GM12875 (cell line): ENCODE data around the gene CALML6.
A peak's percentile ranks its signal among the peaks of the same experiment; 100 is the strongest.

Source experiments
- H3K4me3 ChIP-seq: one replicate; pipeline ENCODE4 v1.5.1; 2011; ENCODE audit warnings: low read depth, low read length, control low read depth
- TF ChIP-seq, protein P1 (sequence below): IDR thresholded peaks from 2 replicates; pipeline ENCODE4 v1.5.1; 2011; ENCODE audit warnings: low read depth, mild to moderate bottlenecking, control low read depth, inconsistent platforms, low read length, moderate library complexity, borderline replicate concordance; ENCODE audit not compliant: insufficient read depth

Gene CALML6

DNA sequence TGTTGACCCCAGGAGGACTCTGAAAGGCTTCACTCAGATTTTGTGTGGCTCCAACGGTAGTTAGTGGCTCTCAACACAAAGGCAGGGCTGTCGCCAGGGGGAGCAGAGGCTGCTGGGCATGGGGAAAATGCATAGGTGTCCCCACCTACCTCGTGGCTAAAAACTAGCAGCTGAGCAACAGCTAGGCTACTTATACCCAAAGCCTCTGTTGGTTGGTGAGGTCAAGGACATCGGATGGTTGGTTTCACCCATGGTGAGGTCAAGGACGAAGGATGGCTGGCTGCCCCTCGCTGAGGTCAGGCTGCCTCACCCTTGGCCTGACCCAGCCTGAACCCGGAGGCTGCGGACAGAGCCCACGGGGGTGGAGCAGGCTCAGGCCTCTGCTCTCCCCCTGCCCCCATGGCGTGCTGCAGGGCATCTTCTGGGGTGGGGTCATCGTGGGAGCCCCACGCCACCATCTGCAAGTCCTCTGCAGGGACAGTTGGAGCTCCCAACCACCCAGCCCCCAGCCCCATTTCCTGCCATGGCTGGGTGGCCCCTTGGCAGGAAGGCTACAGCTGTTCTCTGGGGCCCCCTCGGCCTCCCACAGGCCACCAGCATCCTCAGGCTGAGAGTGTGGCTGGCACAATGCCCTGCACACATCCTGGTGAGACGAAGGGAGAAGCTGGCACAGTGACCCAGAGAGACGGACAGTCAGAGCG is 15.6 kb upstream of the CALML6 start:
- TF ChIP-seq, protein P1, sequence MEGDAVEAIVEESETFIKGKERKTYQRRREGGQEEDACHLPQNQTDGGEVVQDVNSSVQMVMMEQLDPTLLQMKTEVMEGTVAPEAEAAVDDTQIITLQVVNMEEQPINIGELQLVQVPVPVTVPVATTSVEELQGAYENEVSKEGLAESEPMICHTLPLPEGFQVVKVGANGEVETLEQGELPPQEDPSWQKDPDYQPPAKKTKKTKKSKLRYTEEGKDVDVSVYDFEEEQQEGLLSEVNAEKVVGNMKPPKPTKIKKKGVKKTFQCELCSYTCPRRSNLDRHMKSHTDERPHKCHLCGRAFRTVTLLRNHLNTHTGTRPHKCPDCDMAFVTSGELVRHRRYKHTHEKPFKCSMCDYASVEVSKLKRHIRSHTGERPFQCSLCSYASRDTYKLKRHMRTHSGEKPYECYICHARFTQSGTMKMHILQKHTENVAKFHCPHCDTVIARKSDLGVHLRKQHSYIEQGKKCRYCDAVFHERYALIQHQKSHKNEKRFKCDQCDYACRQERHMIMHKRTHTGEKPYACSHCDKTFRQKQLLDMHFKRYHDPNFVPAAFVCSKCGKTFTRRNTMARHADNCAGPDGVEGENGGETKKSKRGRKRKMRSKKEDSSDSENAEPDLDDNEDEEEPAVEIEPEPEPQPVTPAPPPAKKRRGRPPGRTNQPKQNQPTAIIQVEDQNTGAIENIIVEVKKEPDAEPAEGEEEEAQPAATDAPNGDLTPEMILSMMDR, result peak; percentile 53
- no peak overlapping the region for H3K4me3 ChIP-seq

DNA sequence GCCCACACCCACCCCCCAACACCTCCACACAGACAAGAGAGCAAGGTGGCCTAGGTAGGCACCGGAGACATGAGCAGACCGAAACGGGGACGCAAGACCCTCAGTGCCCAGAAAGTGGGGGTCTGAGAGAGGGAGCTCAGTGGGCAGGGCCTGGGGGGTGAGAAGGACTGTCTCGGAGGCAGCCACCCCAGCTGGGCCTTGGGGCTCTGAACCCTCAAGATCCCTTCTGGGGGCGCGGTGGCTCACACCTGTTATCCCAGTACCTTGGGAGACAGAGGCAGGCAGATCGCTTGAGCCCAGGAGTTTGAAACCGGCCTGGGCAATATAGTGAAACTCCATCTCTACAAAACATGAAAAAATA is 15.1 kb upstream of the CALML6 start:
- TF ChIP-seq, protein P1, result no peak
- H3K4me3 ChIP-seq, result no peak overlapping the region

DNA sequence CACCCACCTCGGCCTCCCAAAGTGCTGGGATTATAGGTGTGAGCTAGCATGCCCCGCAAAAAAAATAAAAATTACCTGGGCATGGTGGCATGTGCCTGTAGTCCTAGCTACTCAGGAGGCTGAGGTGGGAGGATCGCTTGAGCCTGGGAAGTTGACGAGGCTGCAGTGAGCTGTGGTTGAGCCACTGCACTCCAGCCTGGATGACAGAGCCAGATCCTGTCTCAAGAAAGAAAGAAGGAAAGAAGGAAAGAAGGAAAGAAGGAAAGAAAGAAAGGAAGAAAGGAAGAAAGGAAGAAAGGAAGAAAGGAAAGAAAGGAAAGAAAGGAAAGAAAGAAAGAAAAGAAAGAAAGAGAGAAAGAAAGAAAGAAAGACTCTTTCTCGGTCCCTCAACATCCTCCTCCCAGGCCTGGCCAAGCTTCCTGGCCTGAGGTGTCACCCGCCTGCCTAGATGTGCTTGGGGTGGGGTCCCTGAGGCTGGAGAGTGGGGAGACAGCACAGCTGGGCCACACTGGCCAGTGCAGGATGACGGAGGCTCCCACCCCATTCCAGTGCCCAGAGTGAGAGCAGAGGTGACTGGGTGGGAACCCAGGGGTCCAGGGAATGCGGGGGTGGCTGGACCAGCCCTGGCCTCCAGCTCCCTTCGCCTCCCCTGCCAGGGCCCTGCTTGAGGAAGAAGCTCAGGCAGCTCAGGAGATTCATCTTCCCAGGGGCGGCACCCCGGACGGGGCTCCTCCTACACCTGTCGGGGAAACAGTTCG is 14.0 kb upstream of the CALML6 start:
- TF ChIP-seq, protein P1, result no peak
- H3K4me3 ChIP-seq, result no peak overlapping the region

DNA sequence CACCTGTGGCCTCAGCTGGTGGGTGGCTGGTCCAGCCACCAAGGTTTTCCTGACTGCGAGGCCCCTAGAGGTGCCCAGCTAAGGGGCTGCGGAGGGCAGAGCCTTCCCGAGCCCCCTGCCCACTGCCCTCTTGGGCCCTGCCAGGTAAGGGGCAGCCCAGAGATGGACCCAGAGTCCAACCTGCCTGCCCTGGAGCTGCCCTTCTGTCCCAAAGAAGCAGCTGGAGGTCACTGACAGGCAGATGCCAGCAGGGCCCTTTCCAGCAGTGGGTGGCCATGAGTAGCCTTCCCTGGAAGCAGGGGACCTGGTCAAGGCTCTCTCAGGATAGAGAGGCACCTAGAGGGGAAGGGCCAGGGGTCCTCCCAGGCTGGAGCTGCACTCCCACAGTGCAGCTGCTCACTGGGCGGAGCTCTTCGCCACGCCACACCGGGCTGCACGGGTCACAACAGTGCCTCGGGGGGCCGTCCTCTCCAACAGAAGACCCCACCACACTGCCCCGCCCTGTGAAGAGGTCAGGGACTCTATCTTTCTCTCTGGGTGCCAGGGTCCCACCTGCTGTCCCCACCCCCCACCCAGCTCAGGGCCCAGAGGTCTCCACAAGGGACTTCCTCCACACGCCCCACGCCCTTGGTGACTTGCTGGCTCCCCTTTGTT is 13.3 kb upstream of the CALML6 start:
- TF ChIP-seq, protein P1, result no peak
- H3K4me3 ChIP-seq, result no peak overlapping the region

DNA sequence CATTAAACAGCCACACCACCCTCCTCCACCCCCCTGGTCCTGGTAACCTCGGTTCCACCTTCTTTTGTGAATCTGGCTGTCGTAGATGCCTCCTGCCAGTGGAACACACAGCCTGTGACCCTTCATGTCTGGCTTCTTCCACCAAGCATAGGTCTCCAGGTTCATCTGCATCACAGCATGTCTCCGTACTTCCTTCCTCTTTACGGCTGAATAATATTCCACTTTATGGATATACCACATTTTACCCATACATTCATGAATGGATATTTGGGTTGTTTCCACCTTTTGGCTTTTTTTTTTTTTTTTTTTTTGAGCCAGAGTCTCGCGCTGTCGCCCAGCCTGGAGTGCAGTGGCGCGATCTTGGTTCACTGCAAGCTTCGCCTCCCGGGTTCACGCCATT is 11.8 kb upstream of the CALML6 start:
- no peak overlapping the region for H3K4me3 ChIP-seq
- TF ChIP-seq, protein P1, result no peak

DNA sequence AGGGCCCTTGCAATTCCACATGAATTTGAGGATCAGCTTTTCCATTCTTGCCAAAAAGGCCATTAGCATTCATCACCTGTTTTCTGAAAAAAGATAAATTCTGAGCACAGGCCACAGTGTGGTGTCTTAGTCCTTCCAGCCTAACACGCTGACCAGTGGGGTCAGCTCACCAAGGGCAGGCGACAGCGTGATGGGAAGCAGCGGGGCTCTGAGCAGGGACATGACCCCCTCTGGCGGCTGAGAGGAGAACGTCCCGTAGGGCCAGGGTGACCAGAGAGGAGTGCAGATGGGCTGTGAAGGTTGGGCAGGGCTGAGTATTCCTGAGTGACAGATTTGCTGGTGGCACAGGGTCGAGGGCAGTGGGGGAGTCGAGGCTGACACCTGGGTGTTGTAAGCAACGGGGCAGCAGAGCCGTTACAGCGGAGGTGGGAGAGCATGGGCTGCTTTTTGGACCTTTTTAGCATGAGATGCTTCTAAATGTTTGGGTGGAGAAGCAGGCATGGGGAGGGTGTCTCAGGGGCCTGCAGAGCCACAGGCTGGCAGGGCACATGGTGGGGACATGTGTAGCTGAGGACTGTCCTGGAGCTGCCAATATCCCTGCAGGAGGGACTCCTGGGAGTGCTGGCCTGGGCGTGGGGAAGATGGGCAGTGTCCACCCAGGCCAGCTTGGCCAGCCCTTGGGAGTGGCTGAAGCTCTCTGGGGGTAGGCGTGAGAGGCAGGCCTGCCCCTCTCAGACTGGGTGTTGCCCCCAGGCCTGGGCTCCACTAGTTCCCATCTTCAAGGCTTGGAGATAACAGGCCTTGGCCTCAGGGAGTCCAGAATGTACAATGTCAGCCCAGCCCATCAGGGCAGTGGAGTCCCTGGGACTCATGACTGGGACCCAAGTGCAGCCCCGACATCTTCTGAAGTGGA is 8.6 kb upstream of the CALML6 start:
- TF ChIP-seq, protein P1, result peak; percentile 97
- no peak overlapping the region for H3K4me3 ChIP-seq
